Neuronal stem cell (in vitro differentiated cells): ENCODE measurements around the gene OLFM1.

Experiments used
- DNase-seq: peaks from one replicate; pipeline ENCODE4 v3.0.0-alpha.2; 2013; ENCODE audit warnings: low spot score
- H2AFZ ChIP-seq: one replicate; pipeline ENCODE4 v1.6.1; 2013; ENCODE audit warnings: mild to moderate bottlenecking, low read length, inconsistent platforms
- H2AK5ac ChIP-seq: 2 replicates; pipeline ENCODE4 v1.6.1; 2013; ENCODE audit warnings: low read depth, mild to moderate bottlenecking, inconsistent platforms, low read length, moderate library complexity, mixed read lengths
- H2BK120ac ChIP-seq: 2 replicates; pipeline ENCODE4 v1.6.1; 2013; ENCODE audit warnings: low read depth, mild to moderate bottlenecking, inconsistent platforms, low read length, moderate library complexity, mixed read lengths
- H2BK12ac ChIP-seq: one replicate; pipeline ENCODE4 v1.6.1; 2013; ENCODE audit warnings: low read length, inconsistent platforms
- H2BK15ac ChIP-seq: 2 replicates; pipeline ENCODE4 v1.6.1; 2013; ENCODE audit warnings: mild to moderate bottlenecking, low read length, inconsistent platforms, mixed read lengths
- H2BK5ac ChIP-seq: one replicate; pipeline ENCODE4 v1.6.1; 2013; ENCODE audit warnings: inconsistent platforms, mild to moderate bottlenecking, low read length, moderate library complexity
- H3K14ac ChIP-seq: one replicate; pipeline ENCODE4 v1.6.1; 2013; ENCODE audit warnings: low read length, inconsistent platforms
- H3K18ac ChIP-seq: 2 replicates; pipeline ENCODE4 v1.6.1; 2013; ENCODE audit warnings: low read length, inconsistent platforms
- H3K23ac ChIP-seq: 2 replicates; pipeline ENCODE4 v1.6.1; 2013; ENCODE audit warnings: low read depth, mild to moderate bottlenecking, mixed read lengths, low read length, inconsistent platforms; ENCODE audit not compliant: poor library complexity
- H3K27ac ChIP-seq: replicated peaks from 3 replicates; pipeline ENCODE4 v1.5.1; 2013; ENCODE audit warnings: low read length, inconsistent platforms
- H3K27me3 ChIP-seq, 3 experiments: 2 replicates each; pipeline ENCODE4 v1.6.1; 2013; ENCODE audit warnings: low read length in 3 of 3, mild to moderate bottlenecking in 2 of 3, inconsistent platforms in 1 of 3, low read depth in 1 of 3, mixed read lengths in 1 of 3, moderate library complexity in 1 of 3; ENCODE audit not compliant: control insufficient read depth in 3 of 3, insufficient read depth in 3 of 3
- H3K36me3 ChIP-seq, 2 donors: replicated peaks in 1 of 2; 2 replicates each; pipeline ENCODE4 v1.6.1; 2013; ENCODE audit warnings: low read length in 2 of 2; ENCODE audit not compliant: control insufficient read depth in 2 of 2, insufficient read depth in 2 of 2
- H3K4ac ChIP-seq: 2 replicates; pipeline ENCODE4 v1.6.1; 2013; ENCODE audit warnings: inconsistent platforms, mild to moderate bottlenecking, low read length, moderate library complexity
- H3K4me1 ChIP-seq, 2 donors: 1 replicate in 1 of 2; 2 replicates in 1 of 2; pipeline ENCODE4 v1.6.1; 2013; ENCODE audit warnings: low read length in 2 of 2, low read depth in 1 of 2; ENCODE audit not compliant: control insufficient read depth in 2 of 2, insufficient read depth in 1 of 2
- H3K4me2 ChIP-seq: one replicate; pipeline ENCODE4 v1.6.1; 2013; ENCODE audit warnings: mild to moderate bottlenecking, low read length, inconsistent platforms; ENCODE audit not compliant: insufficient read depth, poor library complexity, severe bottlenecking
- H3K4me3 ChIP-seq, 2 donors: 2 replicates each; pipeline ENCODE4 v1.5.1; 2013; ENCODE audit warnings: low read length in 2 of 2, mild to moderate bottlenecking in 2 of 2, inconsistent platforms in 1 of 2, moderate library complexity in 1 of 2
- H3K79me1 ChIP-seq: one replicate; pipeline ENCODE4 v1.6.1; 2013; ENCODE audit warnings: low read depth, mild to moderate bottlenecking, inconsistent platforms, low read length, moderate library complexity
- H3K9ac ChIP-seq: one replicate; pipeline ENCODE4 v1.6.1; 2013; ENCODE audit warnings: mild to moderate bottlenecking, low read depth, low read length, inconsistent platforms; ENCODE audit not compliant: poor library complexity
- H3K9me3 ChIP-seq, 2 donors: replicated peaks in 1 of 2; 2 replicates each; pipeline versions ENCODE3 to v1.6.1; 2013; ENCODE audit warnings: low read length in 2 of 2, mild to moderate bottlenecking in 2 of 2, inconsistent platforms in 1 of 2, low read depth in 1 of 2, mixed read lengths in 1 of 2, moderate library complexity in 1 of 2; ENCODE audit not compliant: control insufficient read depth in 2 of 2, insufficient read depth in 1 of 2
- H4K8ac ChIP-seq: one replicate; pipeline ENCODE4 v1.6.1; 2013; ENCODE audit warnings: low read depth, mild to moderate bottlenecking, inconsistent platforms, low read length, moderate library complexity
- H4K91ac ChIP-seq: one replicate; pipeline ENCODE4 v1.6.1; 2013; ENCODE audit warnings: low read length, low read depth, mild to moderate bottlenecking, inconsistent platforms; ENCODE audit not compliant: poor library complexity
- WGBS, 2 donors: extraction: QIAGEN DNeasy Blood & Tissue Kit; methylation state at CpG; one replicate each; pipeline ENCODE4 v1.1.7; 2013; ENCODE audit warnings: missing lambda C conversion rate in 2 of 2, mixed read lengths in 1 of 2; ENCODE audit not compliant: insufficient read length in 2 of 2, insufficient replicate concordance in 1 of 2; ENCODE audit errors: extremely low coverage in 2 of 2; 5-methylcytosine and 5-hydroxymethylcytosine counted together

Gene OLFM1

DNA sequence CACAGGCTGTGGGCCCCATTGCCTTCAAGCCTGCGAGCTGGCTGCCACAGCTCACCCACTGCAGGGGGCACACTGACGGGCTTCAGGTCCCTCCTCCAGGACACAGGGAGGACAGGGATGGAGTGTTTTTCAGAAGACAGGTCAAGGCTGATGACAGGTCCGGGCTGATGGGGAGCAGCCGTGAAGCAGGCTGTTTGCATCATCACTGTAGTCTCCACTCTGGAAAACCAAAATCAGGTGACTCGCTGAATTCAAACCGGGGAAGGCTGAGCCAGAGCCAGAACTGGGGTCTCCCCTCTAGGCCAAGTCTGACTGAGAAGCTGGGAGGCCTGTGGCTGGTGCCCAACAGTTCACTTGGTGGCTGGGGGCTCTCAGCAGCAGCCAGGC is 48.5 kb downstream of the OLFM1 start:
- no peak overlapping the region for H3K4ac ChIP-seq
- no peaks in the 10 kb centered on the region for H3K36me3 ChIP-seq
- no peak overlapping the region for H3K4me3 ChIP-seq
- H2AFZ ChIP-seq: no peak overlapping the region
- no peak overlapping the region for H3K27ac ChIP-seq
- no peak overlapping the region for H2BK120ac ChIP-seq
- H2AK5ac ChIP-seq: no peak overlapping the region
- H3K9me3 ChIP-seq: peaks cover 0 to 17% of the 10 kb centered on the region in 2 donors
- H3K4me2 ChIP-seq: no peak overlapping the region
- WGBS, 2 donors: no CpG with 5 or more reads among the region's 6 CpGs
- no peak overlapping the region for H3K9ac ChIP-seq
- H4K91ac ChIP-seq: no peak overlapping the region
- H3K27me3 ChIP-seq: no peaks in the 10 kb centered on the region
- H3K79me1 ChIP-seq: peaks cover 2% of the 10 kb centered on the region
- no peak overlapping the region for H3K23ac ChIP-seq
- no peak overlapping the region for H3K14ac ChIP-seq
- DNase-seq: no peak
- H3K4me1 ChIP-seq: peaks cover 10 to 21% of the 10 kb centered on the region in 2 donors
- no peak overlapping the region for H4K8ac ChIP-seq
- no peak overlapping the region for H2BK15ac ChIP-seq
- H2BK5ac ChIP-seq: no peak overlapping the region
- peak overlapping the region; percentile 24 for H3K18ac ChIP-seq
- no peak overlapping the region for H2BK12ac ChIP-seq

DNA sequence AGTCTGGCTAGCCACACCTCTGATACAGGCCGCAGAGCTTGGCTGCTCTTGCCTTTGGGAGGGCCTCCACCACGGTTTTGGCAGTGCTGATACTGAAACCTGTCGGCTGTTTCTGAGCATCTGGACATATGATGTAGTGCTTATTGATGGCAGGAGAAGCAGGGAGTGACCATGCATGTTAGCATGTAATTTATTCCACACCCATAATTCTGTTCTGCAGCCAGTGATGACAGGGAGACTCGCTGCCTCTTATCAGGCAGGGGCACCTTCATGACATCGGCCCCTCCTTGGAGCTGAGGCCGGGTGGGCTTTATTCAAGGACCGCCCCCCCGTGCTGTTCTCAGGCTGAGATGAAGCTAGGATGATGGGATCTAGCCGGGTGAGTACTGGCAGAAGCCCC is 49.0 kb downstream of the OLFM1 start:
- Histone ChIP-seq H3K79me1 (peaks cover 2% of the 10 kb centered on the region), H3K36me3 (no peaks in the 10 kb centered on the region), H2BK12ac (no peak overlapping the region), H2BK15ac (no peak overlapping the region), H3K14ac (no peak overlapping the region), H3K4me1 (peaks cover 10 to 21% of the 10 kb centered on the region in 2 donors), H2AFZ (no peak overlapping the region), H4K8ac (no peak overlapping the region), H3K27ac (no peak overlapping the region), H3K4me2 (no peak overlapping the region), H3K9me3 (peaks cover 0 to 20% of the 10 kb centered on the region in 2 donors), H3K27me3 (no peaks in the 10 kb centered on the region), H3K4ac (no peak overlapping the region), H2BK120ac (no peak overlapping the region), H3K18ac (peak overlapping the region; percentile 24), H3K4me3 (no peak overlapping the region), H2AK5ac (no peak overlapping the region), H3K23ac (no peak overlapping the region), H2BK5ac (no peak overlapping the region), H3K9ac (no peak overlapping the region), H4K91ac (no peak overlapping the region)
- no CpG with 5 or more reads among the region's 9 CpGs for WGBS, 2 donors
- no peak for DNase-seq

DNA sequence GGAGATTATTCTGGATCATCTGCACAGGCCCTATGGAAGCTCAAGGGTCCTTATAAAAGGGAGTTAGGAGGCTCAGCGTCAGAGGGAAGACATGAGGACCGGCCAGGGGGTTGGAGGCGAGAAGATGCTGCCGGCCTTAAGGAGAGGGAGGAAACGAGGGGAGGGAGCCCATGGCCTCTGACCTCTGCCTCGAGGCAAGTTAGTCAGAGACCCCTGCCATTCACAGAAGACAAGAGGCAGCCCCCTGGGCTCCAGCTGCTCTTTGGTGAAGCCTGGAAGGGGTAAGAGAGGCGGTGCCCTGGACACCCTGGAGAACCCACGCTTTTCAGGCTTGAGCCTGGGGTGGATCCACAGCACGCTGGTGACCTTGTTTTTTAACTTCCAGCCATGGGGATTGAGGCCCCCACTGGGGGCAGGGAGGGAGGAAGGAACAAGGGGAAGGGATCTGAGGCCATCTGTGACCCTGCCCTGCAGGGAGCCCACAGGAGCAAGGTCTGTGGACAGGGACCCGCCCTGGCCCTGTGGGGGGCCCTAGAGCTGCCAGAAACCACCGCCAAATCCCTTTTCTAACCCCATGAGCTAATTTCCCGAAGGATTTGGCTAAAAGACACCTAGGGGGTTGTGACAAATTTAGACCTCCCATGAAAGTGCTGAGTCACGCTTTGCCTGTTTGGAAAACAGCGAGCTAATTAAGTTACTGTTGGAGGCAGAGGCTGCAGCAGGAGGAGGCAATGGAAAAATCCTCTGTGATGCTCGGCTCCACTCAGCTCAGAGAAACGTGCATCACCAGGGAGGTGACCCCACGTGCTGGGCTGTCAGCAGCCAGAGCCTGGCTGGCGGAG is 49.7 kb downstream of the OLFM1 start:
- H3K79me1 ChIP-seq: peaks cover 2% of the 10 kb centered on the region
- no peak overlapping the region for H2AFZ ChIP-seq
- H3K4me3 ChIP-seq: no peak overlapping the region
- no peak overlapping the region for H4K91ac ChIP-seq
- peaks cover 10 to 21% of the 10 kb centered on the region in 2 donors for H3K4me1 ChIP-seq
- no peak overlapping the region for H2BK120ac ChIP-seq
- DNase-seq: peak; percentile 78
- no peaks in the 10 kb centered on the region for H3K36me3 ChIP-seq
- no peak overlapping the region for H2BK12ac ChIP-seq
- no CpG with 5 or more reads among the region's 18 CpGs for WGBS, 2 donors
- peaks cover 0 to 20% of the 10 kb centered on the region in 2 donors for H3K9me3 ChIP-seq
- H3K27me3 ChIP-seq: no peaks in the 10 kb centered on the region
- no peak overlapping the region for H4K8ac ChIP-seq
- H3K14ac ChIP-seq: no peak overlapping the region
- H3K18ac ChIP-seq: peak overlapping the region; percentile 8
- no peak overlapping the region for H2BK5ac ChIP-seq
- peak overlapping the region; percentile 37 for H3K4me2 ChIP-seq
- H3K4ac ChIP-seq: no peak overlapping the region
- H3K9ac ChIP-seq: no peak overlapping the region
- peak overlapping the region; percentile 49 for H3K27ac ChIP-seq
- no peak overlapping the region for H2AK5ac ChIP-seq
- no peak overlapping the region for H3K23ac ChIP-seq
- no peak overlapping the region for H2BK15ac ChIP-seq

DNA sequence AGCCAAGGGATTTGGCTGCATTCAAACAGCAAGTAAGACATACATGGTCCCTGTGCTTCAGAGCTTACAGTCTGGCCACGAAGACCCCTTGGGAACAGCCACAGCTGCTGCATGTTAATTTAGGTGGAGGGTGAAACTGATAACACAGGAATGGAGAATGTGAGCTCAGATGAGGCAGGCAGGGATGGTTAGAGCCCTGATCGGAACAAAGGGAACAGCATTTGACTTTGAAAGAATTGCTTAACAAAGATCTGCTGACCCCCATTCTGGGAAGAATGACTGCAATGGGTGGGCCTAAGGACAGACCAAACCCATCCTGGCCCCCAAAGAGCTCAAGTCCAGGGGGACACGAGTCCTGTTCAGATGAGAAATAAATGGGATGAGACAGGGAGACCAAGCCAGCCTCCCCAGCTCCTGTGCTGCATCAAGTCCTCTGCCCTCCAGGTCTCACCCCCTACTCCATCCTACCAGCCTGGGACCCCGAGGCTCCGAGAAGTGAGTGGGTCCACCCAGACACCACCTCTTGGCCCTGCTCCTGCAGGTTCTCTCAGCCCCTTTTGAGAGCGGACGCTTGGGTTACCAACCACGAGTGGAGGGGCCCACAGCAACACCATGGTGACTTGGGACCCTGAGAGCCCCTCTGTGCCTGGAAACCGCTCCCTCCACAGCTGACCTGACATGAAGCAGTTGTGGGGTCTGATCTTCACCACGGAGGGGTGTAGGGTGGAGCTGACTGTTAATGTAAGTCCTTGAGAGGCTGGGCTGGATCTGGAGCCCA is 50.8 kb downstream of the OLFM1 start:
- no peak overlapping the region for H3K4ac ChIP-seq
- WGBS, 2 donors: no CpG with 5 or more reads among the region's 10 CpGs
- H2BK5ac ChIP-seq: no peak overlapping the region
- peaks cover 10 to 21% of the 10 kb centered on the region in 2 donors for H3K4me1 ChIP-seq
- no peak overlapping the region for H2AFZ ChIP-seq
- H4K8ac ChIP-seq: no peak overlapping the region
- no peaks in the 10 kb centered on the region for H3K79me1 ChIP-seq
- no peak overlapping the region for H3K23ac ChIP-seq
- no peak overlapping the region for H2AK5ac ChIP-seq
- no peak for DNase-seq
- no peaks in the 10 kb centered on the region for H3K27me3 ChIP-seq
- H3K18ac ChIP-seq: no peak overlapping the region
- no peak overlapping the region for H2BK12ac ChIP-seq
- H3K9me3 ChIP-seq: peaks cover 0 to 20% of the 10 kb centered on the region in 2 donors
- no peaks in the 10 kb centered on the region for H3K36me3 ChIP-seq
- no peak overlapping the region for H3K14ac ChIP-seq
- H4K91ac ChIP-seq: no peak overlapping the region
- H2BK120ac ChIP-seq: no peak overlapping the region
- H3K4me3 ChIP-seq: no peak overlapping the region
- H3K9ac ChIP-seq: no peak overlapping the region
- no peak overlapping the region for H2BK15ac ChIP-seq
- H3K27ac ChIP-seq: peak overlapping the region; percentile 49
- no peak overlapping the region for H3K4me2 ChIP-seq
